D721Med (cell line): ENCODE measurements around the gene ADCY10.

ENCODE experiments used
- DNase-seq: peaks from one replicate; pipeline ENCODE4 v3.0.0; 2011; ENCODE audit warnings: low spot score; ENCODE audit not compliant: insufficient read length
- FAIRE-seq: peaks from 2 replicates; lab custom pipeline; 2011; peaks lifted over from hg19 to GRCh38; lab: Jason Lieb, UNC
- CTCF ChIP-seq: IDR thresholded peaks from 2 replicates; pipeline ENCODE4 v1.5.1; 2012; ENCODE audit warnings: mild to moderate bottlenecking, control low read depth; ENCODE audit not compliant: insufficient read depth; ENCODE audit errors: missing control alignments

Gene ADCY10

GRCh38 chr1:167856711-167857418 is 57.1 kb downstream of the ADCY10 start:
- no peak for TF ChIP-seq CTCF
- DNase-seq (no peak), FAIRE-seq (no peak)

- DNase-seq (no peak), FAIRE-seq (peak; percentile 60)
- no peak for TF ChIP-seq CTCF
Observed at GRCh38 chr1:167854184-167854583, 59.8 kb downstream of the ADCY10 start.

GRCh38 chr1:167849666-167850065 is 64.3 kb downstream of the ADCY10 start:
- FAIRE-seq (no peak), DNase-seq (no peak)
- no peak for TF ChIP-seq CTCF

GRCh38 chr1:167842872-167843271 is 71.1 kb downstream of the ADCY10 start:
- FAIRE-seq = peak; percentile 29

GRCh38 chr1:167841530-167841929 is 72.4 kb downstream of the ADCY10 start:
- FAIRE-seq (no peak), DNase-seq (no peak)
- no peak for TF ChIP-seq CTCF

More at GRCh38 chr1:167842872-167843271, 71.1 kb downstream of the ADCY10 start:
- TF ChIP-seq CTCF = no peak
- DNase-seq = no peak

GRCh38 chr1:167839009-167839408 is 74.9 kb downstream of the ADCY10 start:
- no peak for TF ChIP-seq CTCF
- no peak for DNase-seq
- FAIRE-seq = no peak

- TF ChIP-seq CTCF = no peak
- DNase-seq (no peak), FAIRE-seq (no peak)
Observed at GRCh38 chr1:167837326-167837725, 76.6 kb downstream of the ADCY10 start.
